ENCODE measurements around the gene PLCH1.

PLCH1 gene

DNA sequence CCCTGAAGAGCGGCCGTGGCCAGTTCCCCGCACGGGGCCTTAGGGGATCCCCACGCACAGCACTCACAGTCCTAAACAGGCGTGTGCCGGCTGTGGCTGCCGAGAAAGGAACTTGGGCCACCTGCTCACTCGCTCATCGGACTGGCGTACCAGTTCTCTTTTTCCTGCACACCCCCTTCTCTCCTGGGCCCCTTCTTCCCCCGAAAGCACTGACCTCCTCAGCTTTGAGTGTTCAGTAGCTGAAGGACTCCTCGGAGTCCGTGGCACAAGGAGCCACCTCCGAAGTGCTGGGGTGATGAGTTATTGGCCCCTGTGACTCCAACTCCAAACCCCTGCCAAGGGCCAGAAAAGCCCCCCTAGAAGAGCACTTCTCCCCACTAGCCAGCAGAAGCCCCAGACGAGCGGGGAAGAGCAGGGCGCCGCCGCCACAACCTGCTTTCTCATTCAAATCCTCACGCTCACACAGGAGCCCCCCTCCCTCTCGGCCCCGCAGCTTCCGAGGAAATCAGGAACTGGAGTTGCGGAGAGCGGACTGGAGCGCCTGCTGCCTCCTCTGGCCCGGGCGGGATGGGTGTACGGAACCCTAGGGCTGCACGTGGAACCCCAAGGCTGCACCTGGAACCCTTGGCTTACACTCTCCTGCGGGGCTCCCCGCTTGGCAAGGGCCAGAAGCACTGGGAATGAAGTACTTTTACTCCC, at the start of gene PLCH1:
TSS of gene PLCH1 (minus strand) at position 446 of the 699 bp plus-strand sequence. CDS start 40,847 bp downstream, outside the sequence.
- TF ChIP-seq, protein P1, sequence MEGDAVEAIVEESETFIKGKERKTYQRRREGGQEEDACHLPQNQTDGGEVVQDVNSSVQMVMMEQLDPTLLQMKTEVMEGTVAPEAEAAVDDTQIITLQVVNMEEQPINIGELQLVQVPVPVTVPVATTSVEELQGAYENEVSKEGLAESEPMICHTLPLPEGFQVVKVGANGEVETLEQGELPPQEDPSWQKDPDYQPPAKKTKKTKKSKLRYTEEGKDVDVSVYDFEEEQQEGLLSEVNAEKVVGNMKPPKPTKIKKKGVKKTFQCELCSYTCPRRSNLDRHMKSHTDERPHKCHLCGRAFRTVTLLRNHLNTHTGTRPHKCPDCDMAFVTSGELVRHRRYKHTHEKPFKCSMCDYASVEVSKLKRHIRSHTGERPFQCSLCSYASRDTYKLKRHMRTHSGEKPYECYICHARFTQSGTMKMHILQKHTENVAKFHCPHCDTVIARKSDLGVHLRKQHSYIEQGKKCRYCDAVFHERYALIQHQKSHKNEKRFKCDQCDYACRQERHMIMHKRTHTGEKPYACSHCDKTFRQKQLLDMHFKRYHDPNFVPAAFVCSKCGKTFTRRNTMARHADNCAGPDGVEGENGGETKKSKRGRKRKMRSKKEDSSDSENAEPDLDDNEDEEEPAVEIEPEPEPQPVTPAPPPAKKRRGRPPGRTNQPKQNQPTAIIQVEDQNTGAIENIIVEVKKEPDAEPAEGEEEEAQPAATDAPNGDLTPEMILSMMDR (IDR thresholded peaks at IDR 0.05) = no peak

DNA sequence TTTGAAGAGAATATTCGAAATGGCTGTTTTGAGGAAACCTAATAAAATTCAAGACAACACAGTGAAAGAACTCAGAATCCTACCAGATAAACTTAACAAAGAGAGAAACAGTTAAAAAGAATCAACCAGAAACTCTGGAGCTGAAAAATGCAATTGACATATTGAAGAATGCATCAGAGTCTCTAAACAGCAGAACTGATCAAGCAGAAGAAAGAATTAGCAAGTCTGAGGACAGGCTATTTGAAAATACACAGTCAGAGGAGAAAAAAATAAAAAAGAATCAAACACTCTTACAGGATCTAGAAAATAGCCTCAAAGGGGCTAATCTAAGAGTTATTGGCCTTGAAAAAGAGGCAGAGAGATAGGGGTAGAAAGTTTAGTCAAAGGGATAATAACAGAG, 47.7 kb upstream of the PLCH1 start:
- TF ChIP-seq, protein P1 (IDR thresholded peaks at IDR 0.05) = no peak

- TF ChIP-seq, protein P1 (IDR thresholded peaks at IDR 0.05) = no peak
These were observed 46.3 kb upstream of the PLCH1 start for GRCh38 chr3:155791190-155791589.

DNA sequence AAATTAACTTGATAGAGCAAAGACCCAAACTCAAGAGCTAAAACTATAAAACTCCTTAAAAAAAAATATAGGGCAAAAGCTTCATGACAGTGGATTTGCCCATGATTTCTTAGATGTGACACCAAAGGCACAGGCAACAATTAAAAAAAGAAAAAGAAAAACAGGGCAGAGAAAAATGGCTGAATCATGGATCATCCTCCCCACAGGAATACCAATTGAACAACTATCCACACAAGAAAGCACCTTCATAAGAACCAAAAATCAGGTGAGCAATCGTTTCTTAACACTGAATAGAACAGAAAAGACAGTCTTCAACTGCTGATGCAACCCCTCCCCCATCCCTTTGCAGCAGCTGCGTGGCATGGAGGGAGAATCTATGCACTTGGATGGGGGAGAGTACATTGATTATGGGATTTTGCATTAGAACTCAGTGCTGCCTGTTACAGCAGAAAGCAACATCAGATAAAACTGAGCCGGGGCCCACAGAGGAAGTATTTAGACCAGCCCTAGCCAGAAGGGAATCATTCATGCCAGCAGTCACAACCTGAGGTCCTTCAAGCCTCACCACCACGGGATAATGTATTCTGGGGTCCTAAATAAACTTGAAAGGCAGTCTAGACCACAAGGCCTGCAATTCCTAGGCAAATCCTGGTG, 45.5 kb upstream of the PLCH1 start:
- TF ChIP-seq, protein P1 (IDR thresholded peaks at IDR 0.05) = no peak

- TF ChIP-seq, protein P1 (IDR thresholded peaks at IDR 0.05) = no peak
These were observed 40.9 kb upstream of the PLCH1 start for GRCh38 chr3:155785662-155786295.

DNA sequence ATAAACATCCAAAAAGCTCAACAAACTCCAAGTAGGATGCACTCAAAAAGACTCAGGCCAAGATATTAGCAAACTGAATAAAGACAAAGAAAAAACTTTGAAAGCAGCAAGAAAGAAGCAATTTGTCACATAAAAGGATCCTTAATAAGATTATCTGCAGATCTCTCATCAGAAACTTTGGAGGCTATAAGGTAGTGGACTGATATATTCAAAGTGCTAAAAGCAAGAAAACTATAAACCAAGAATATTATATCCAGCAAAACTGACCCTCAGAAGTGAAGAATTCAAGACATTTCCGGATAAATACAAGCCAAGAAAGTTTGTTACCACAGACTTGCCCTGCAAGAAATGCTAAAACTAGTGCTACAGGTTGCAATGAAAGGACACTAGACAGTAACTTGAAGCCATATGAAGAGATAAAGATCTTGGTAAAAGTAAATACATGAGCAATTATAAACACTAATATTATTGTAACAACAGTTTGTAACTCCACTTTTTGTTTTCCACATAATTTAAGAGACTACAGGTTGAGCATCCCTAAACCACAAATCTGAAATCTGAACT, 37.6 kb upstream of the PLCH1 start:
- TF ChIP-seq, protein P1 (IDR thresholded peaks at IDR 0.05) = no peak

- TF ChIP-seq, protein P1 (IDR thresholded peaks at IDR 0.05) = no peak
These were observed 35.4 kb upstream of the PLCH1 start for GRCh38 chr3:155780291-155780690.

All from LNCAP (cell line).